Spleen (tissue), 11 donors: ENCODE data around the gene MICAL3. TPM values are rescaled to one million over a fixed set of nuclear protein-coding genes. Genes with fewer than 3 reads are reported as not detected.

Source experiments
- DNase-seq: peaks from one replicate; pipeline ENCODE4 v3.0.0-alpha.2; 2020
- H3K27ac ChIP-seq, 8 donors: fragments of 200-600 bp; sonication (generic) in 7 of 8; 1 replicate in 4 of 8; 2 replicates in 4 of 8; pipeline versions ENCODE4 v1.5.0 to v1.8.0; 2016 to 2021; ENCODE audit warnings: inconsistent platforms in 4 of 8, mild to moderate bottlenecking in 4 of 8, moderate library complexity in 1 of 8
- H3K27me3 ChIP-seq, 7 donors: fragments of 200-600 bp; sonication (generic) in 6 of 7; replicated peaks in 1 of 7; 1 replicate in 4 of 7; 2 replicates in 3 of 7; pipeline versions ENCODE4 v1.5.0 to v1.8.0; 2016 to 2021; ENCODE audit warnings: inconsistent platforms in 3 of 7, mild to moderate bottlenecking in 1 of 7
- H3K36me3 ChIP-seq, 6 donors: fragments of 200-600 bp; sonication (generic) in 5 of 6; 1 replicate in 4 of 6; 2 replicates in 2 of 6; pipeline versions ENCODE4 v1.5.0 to v1.8.0; 2016 to 2021; ENCODE audit warnings: inconsistent platforms in 2 of 6
- H3K4me1 ChIP-seq, 6 donors: fragments of 200-600 bp; sonication (generic) in 5 of 6; 1 replicate in 3 of 6; 2 replicates in 3 of 6; pipeline versions ENCODE4 v1.5.0 to v1.8.0; 2016 to 2021; ENCODE audit warnings: inconsistent platforms in 3 of 6
- H3K4me3 ChIP-seq, 8 donors: fragments of 200-600 bp; sonication (generic) in 7 of 8; 1 replicate in 4 of 8; 2 replicates in 4 of 8; pipeline versions ENCODE4 v1.5.0 to v1.8.0; 2016 to 2021; ENCODE audit warnings: inconsistent platforms in 4 of 8, mild to moderate bottlenecking in 4 of 8, moderate library complexity in 2 of 8
- H3K9me3 ChIP-seq, 8 donors: fragments of 200-600 bp; sonication (generic) in 7 of 8; 1 replicate in 4 of 8; 2 replicates in 4 of 8; pipeline versions ENCODE4 v1.5.0 to v1.8.0; 2016 to 2021; ENCODE audit warnings: inconsistent platforms in 4 of 8
- POLR2A ChIP-seq, 3 donors: fragments of 450-650 bp; IDR thresholded peaks; one replicate each; pipeline ENCODE4 v1.5.1; 2017; ENCODE audit warnings: antibody characterized with exemption in 3 of 3, mild to moderate bottlenecking in 1 of 3
- POLR2AphosphoS5 ChIP-seq, 3 donors: sonication (generic); formaldehyde crosslinking; IDR thresholded peaks; one replicate each; pipeline ENCODE4 v1.5.1; 2017; ENCODE audit warnings: antibody characterized with exemption in 3 of 3
- WGBS, 5 donors: extraction: QIAGEN DNeasy Blood & Tissue Kit in 3 of 5; methylation state at CpG; one replicate each; pipeline versions ENCODE4 v1.1.5 to v1.1.7; 2013 to 2018; 5-methylcytosine and 5-hydroxymethylcytosine counted together
- intact Hi-C: fragments of 100-400 bp; cut with DNase I; formaldehyde crosslinking; loops from one replicate; pipeline ENCODE4 v1.15.0; 2023; ENCODE audit warnings: low total_unique reads
- polyA plus RNA-seq, 3 donors: library from polyadenylated mRNA; stranded (reverse); fragments of 200-250 nt; gene quantifications; one replicate each; pipeline ENCODE4 v1.2.1, GENCODE V29; 2013
- total RNA-seq, 7 donors: library from RNA; depleted of rRNA in 3 of 7; stranded (reverse); fragments of >200 nt in 3 of 7; fragmentation: NEBNext Ultra II Directional in 4 of 7; extraction: Animal tissue kit (Norgen Biotek cat#: 25700) in 4 of 7; gene quantifications; one replicate each; pipeline versions ENCODE4 v1.1.0 to v1.2.1, GENCODE V29; 2016 to 2021
- TF ChIP-seq, protein P1 (sequence below), 11 experiments: fragments of 200-600 bp in 7 of 11; fragments of 450-650 bp in 4 of 11; sonication (generic) in 4 of 11; IDR thresholded peaks in 8 of 11; conservative IDR thresholded peaks in 3 of 11; 1 replicate in 7 of 11; 2 replicates in 4 of 11; pipeline versions ENCODE4 v1.4.0 to v1.8.0; 2016 to 2021; ENCODE audit warnings: antibody characterized with exemption in 11 of 11, inconsistent platforms in 4 of 11, mild to moderate bottlenecking in 1 of 11
- donor health status: healthy with polysubstance abuse.
- donor health status: DM: no; HTN: no; CAD: no; lungs with moderate emphysema.
- donor health status: DM: no; HTN: no; CAD: no.
- donor health status: Bipolar disorder and iron deficiency.
- donor health status: healthy.
- donor health status: DM: no; HTN: no; CAD: no.
- donor health status: DM: yes; HTN: yes; CAD: no.

MICAL3 gene
- total and polyA plus RNA-seq, 10 donors = 2.6 to 133 (median 75.2) TPM

GRCh38 chr22:18070556-18071306 lies 46.4 kb upstream of the MICAL3 start:
- Histone ChIP-seq H3K36me3 (no peaks in the 10 kb centered on the region), H3K4me1 (peaks cover 14 to 62% (median 34%) of the 10 kb centered on the region in 6 donors), H3K27me3 (no peaks in the 10 kb centered on the region), H3K27ac (no peak overlapping the region), H3K4me3 (no peak overlapping the region), H3K9me3 (no peaks in the 10 kb centered on the region)
- peak; percentile 65 for DNase-seq
- TF ChIP-seq, protein P1, sequence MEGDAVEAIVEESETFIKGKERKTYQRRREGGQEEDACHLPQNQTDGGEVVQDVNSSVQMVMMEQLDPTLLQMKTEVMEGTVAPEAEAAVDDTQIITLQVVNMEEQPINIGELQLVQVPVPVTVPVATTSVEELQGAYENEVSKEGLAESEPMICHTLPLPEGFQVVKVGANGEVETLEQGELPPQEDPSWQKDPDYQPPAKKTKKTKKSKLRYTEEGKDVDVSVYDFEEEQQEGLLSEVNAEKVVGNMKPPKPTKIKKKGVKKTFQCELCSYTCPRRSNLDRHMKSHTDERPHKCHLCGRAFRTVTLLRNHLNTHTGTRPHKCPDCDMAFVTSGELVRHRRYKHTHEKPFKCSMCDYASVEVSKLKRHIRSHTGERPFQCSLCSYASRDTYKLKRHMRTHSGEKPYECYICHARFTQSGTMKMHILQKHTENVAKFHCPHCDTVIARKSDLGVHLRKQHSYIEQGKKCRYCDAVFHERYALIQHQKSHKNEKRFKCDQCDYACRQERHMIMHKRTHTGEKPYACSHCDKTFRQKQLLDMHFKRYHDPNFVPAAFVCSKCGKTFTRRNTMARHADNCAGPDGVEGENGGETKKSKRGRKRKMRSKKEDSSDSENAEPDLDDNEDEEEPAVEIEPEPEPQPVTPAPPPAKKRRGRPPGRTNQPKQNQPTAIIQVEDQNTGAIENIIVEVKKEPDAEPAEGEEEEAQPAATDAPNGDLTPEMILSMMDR (IDR thresholded peaks at IDR 0.05 in 8 of 11, conservative IDR thresholded peaks at IDR 0.05 in 3 of 11) = no peak
- no peak for TF ChIP-seq POLR2A (IDR thresholded peaks at IDR 0.05)
- no peak for TF ChIP-seq POLR2AphosphoS5 (IDR thresholded peaks at IDR 0.05)
- intact Hi-C loops = loop anchor here (2.0 to 10.0 kb wide), 3 partner anchors 166 to 326 kb away; no protein-coding TSS in a partner anchor
- 81 to 91% (median 89%) methylated on average over 14 of the region's 14 CpGs for WGBS, 5 donors

GRCh38 chr22:18070041-18070440 lies 45.7 kb upstream of the MICAL3 start:
- DNase-seq = no peak
- no peak for TF ChIP-seq POLR2AphosphoS5 (IDR thresholded peaks at IDR 0.05)
- TF ChIP-seq POLR2A (IDR thresholded peaks at IDR 0.05) = no peak
- TF ChIP-seq, protein P1 (IDR thresholded peaks at IDR 0.05 in 8 of 11, conservative IDR thresholded peaks at IDR 0.05 in 3 of 11) = no peak
- intact Hi-C loops = loop anchor here (2.0 to 10.0 kb wide), 3 partner anchors 165 to 325 kb away; no protein-coding TSS in a partner anchor
- Histone ChIP-seq H3K27ac (no peak overlapping the region), H3K27me3 (peaks cover 0 to 3% (median 0%) of the 10 kb centered on the region in 7 donors), H3K9me3 (no peaks in the 10 kb centered on the region), H3K4me1 (peaks cover 20 to 62% (median 39%) of the 10 kb centered on the region in 6 donors), H3K36me3 (no peaks in the 10 kb centered on the region), H3K4me3 (no peak overlapping the region)
- WGBS, 5 donors = 92 to 97% (median 96%) methylated on average over 4 of the region's 4 CpGs

- TF ChIP-seq POLR2A (IDR thresholded peaks at IDR 0.05) = no peak
- TF ChIP-seq POLR2AphosphoS5 (IDR thresholded peaks at IDR 0.05) = no peak
- TF ChIP-seq, protein P1 (IDR thresholded peaks at IDR 0.05 in 8 of 11, conservative IDR thresholded peaks at IDR 0.05 in 3 of 11) = no peak
- Histone ChIP-seq H3K36me3 (no peaks in the 10 kb centered on the region), H3K9me3 (no peaks in the 10 kb centered on the region), H3K4me3 (no peak overlapping the region), H3K4me1 (peaks cover 20 to 65% (median 45%) of the 10 kb centered on the region in 6 donors), H3K27me3 (peaks cover 0 to 8% (median 0%) of the 10 kb centered on the region in 7 donors), H3K27ac (peak overlapping the region in 1 of 8 donors; percentile 58)
- 89 to 92% (median 91%) methylated on average over 2 of the region's 2 CpGs for WGBS, 5 donors
- no peak for DNase-seq
- intact Hi-C loops = loop anchor here (10.0 kb wide), 1 partner anchor 64 kb away; no protein-coding TSS in a partner anchor
Observed at GRCh38 chr22:18069041-18069440, 44.7 kb upstream of the MICAL3 start.

DNA sequence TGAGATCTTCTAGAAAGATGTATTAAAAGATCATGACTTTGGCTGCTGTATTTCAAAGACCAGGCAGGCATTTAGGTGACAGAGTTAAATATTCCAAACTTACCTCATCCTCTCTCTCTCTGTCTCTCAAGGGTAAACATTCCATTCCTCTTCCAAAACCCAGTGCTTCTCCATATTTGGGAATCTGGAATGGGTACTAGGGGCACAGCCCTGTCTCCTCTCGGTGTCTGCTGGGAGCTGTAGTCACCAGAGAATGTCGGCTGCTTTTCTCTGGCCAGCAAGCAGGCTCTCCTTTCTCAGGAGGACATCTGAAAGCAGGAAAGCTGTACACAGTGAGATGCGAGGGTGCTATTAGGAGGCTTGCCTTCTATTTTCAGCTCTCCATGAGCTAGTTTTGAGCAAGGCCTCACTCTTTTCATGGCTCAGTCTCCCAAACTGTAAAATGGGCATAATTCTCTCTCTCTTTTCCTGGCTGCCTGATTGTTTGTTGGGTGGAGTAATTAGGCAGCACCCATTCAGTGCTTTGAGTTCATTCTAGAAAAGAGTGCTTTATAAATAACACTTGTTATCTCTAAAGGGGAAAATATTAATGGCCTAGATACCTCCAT lies 44.1 kb upstream of the MICAL3 start:
- H3K27ac ChIP-seq = peak overlapping the region in 3 of 8 donors; percentile 22 to 71 (median 58)
- H3K9me3 ChIP-seq = no peaks in the 10 kb centered on the region
- TF ChIP-seq POLR2AphosphoS5 (IDR thresholded peaks at IDR 0.05) (no peak), POLR2A (IDR thresholded peaks at IDR 0.05) (no peak)
- TF ChIP-seq, protein P1 (IDR thresholded peaks at IDR 0.05 in 8 of 11, conservative IDR thresholded peaks at IDR 0.05 in 3 of 11) = no peak
- H3K4me3 ChIP-seq = no peak overlapping the region
- peaks cover 20 to 65% (median 45%) of the 10 kb centered on the region in 6 donors for H3K4me1 ChIP-seq
- intact Hi-C loops = loop anchor here (10.0 kb wide), 1 partner anchor 64 kb away; no protein-coding TSS in a partner anchor
- H3K36me3 ChIP-seq = no peaks in the 10 kb centered on the region
- 84 to 91% (median 87%) methylated on average over 3 of the region's 3 CpGs for WGBS, 5 donors
- no peak for DNase-seq
- H3K27me3 ChIP-seq = peaks cover 0 to 8% (median 0%) of the 10 kb centered on the region in 7 donors
